ENCODE results near the gene LTC4S. TPM values are rescaled to one million over a fixed set of nuclear protein-coding genes. Genes with fewer than 3 reads are reported as not detected.

The LTC4S gene
- total and polyA plus RNA-seq, 9 of the 15 experiments (the other 6 are each of a cell fraction or from before 2014, with no cell fraction given) = 0.17 to 0.77 (median 0.75) TPM; not detected in 6

DNA sequence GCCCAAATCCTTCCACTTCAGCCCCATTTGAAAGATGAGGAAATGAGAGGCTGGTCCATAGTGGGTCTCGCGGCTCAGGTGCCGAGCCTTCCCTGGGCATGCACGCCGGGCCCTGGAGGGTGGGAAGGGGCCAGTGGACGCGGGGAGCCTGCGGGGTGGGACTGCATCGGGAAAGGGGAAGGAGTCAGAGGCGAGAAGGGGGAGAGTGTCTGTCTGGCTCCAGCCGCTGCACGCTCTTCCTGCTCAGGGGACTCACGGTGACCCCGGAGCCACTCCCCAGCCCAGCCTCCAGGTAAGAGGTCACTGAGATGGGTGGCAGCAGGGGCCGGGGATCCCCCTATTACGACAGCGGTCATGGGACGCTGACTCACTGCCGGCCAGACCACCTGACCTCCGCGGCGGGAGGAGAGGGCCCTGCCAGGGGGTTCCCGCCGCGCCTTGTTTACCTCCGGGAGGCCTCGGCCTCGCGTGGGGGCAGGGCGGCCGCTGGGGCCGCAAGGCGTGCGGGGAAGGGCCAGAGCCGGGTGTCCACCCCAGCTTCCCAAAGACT lies 25.0 kb downstream of the LTC4S start (continued):
- TF ChIP-seq, protein P1, sequence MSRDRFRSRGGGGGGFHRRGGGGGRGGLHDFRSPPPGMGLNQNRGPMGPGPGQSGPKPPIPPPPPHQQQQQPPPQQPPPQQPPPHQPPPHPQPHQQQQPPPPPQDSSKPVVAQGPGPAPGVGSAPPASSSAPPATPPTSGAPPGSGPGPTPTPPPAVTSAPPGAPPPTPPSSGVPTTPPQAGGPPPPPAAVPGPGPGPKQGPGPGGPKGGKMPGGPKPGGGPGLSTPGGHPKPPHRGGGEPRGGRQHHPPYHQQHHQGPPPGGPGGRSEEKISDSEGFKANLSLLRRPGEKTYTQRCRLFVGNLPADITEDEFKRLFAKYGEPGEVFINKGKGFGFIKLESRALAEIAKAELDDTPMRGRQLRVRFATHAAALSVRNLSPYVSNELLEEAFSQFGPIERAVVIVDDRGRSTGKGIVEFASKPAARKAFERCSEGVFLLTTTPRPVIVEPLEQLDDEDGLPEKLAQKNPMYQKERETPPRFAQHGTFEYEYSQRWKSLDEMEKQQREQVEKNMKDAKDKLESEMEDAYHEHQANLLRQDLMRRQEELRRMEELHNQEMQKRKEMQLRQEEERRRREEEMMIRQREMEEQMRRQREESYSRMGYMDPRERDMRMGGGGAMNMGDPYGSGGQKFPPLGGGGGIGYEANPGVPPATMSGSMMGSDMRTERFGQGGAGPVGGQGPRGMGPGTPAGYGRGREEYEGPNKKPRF (IDR thresholded peaks at IDR 0.05; ENCODE audit: low read depth, low read length) = no peak
- TF ChIP-seq SNIP1 (IDR thresholded peaks at IDR 0.05; ENCODE audit: low read depth) = no peak
- TF ChIP-seq FIP1L1 (IDR thresholded peaks at IDR 0.05; ENCODE audit: low read depth, low read length, poor library complexity, severe bottlenecking) = peak; percentile 73
- TF ChIP-seq, protein P2, sequence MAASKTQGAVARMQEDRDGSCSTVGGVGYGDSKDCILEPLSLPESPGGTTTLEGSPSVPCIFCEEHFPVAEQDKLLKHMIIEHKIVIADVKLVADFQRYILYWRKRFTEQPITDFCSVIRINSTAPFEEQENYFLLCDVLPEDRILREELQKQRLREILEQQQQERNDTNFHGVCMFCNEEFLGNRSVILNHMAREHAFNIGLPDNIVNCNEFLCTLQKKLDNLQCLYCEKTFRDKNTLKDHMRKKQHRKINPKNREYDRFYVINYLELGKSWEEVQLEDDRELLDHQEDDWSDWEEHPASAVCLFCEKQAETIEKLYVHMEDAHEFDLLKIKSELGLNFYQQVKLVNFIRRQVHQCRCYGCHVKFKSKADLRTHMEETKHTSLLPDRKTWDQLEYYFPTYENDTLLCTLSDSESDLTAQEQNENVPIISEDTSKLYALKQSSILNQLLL (CRISPR knock-in tag; IDR thresholded peaks at IDR 0.05; ENCODE audit: borderline replicate concordance) = no peak
- TF ChIP-seq, protein P3, sequence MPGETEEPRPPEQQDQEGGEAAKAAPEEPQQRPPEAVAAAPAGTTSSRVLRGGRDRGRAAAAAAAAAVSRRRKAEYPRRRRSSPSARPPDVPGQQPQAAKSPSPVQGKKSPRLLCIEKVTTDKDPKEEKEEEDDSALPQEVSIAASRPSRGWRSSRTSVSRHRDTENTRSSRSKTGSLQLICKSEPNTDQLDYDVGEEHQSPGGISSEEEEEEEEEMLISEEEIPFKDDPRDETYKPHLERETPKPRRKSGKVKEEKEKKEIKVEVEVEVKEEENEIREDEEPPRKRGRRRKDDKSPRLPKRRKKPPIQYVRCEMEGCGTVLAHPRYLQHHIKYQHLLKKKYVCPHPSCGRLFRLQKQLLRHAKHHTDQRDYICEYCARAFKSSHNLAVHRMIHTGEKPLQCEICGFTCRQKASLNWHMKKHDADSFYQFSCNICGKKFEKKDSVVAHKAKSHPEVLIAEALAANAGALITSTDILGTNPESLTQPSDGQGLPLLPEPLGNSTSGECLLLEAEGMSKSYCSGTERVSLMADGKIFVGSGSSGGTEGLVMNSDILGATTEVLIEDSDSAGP (CRISPR knock-in tag; IDR thresholded peaks at IDR 0.05) = no peak
- no peak for TF ChIP-seq XRCC3 (IDR thresholded peaks at IDR 0.05)
- peak; percentile 70 for TF ChIP-seq NCOA1 (IDR thresholded peaks at IDR 0.05; ENCODE audit: low read depth)
- no peak for TF ChIP-seq SLC30A9 (CRISPR knock-in tag; IDR thresholded peaks at IDR 0.05)
- TF ChIP-seq, protein P4, sequence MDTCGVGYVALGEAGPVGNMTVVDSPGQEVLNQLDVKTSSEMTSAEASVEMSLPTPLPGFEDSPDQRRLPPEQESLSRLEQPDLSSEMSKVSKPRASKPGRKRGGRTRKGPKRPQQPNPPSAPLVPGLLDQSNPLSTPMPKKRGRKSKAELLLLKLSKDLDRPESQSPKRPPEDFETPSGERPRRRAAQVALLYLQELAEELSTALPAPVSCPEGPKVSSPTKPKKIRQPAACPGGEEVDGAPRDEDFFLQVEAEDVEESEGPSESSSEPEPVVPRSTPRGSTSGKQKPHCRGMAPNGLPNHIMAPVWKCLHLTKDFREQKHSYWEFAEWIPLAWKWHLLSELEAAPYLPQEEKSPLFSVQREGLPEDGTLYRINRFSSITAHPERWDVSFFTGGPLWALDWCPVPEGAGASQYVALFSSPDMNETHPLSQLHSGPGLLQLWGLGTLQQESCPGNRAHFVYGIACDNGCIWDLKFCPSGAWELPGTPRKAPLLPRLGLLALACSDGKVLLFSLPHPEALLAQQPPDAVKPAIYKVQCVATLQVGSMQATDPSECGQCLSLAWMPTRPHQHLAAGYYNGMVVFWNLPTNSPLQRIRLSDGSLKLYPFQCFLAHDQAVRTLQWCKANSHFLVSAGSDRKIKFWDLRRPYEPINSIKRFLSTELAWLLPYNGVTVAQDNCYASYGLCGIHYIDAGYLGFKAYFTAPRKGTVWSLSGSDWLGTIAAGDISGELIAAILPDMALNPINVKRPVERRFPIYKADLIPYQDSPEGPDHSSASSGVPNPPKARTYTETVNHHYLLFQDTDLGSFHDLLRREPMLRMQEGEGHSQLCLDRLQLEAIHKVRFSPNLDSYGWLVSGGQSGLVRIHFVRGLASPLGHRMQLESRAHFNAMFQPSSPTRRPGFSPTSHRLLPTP (IDR thresholded peaks at IDR 0.05; ENCODE audit: borderline replicate concordance, extremely low read depth, insufficient read length) = no peak
- no peak for TF ChIP-seq ZNF444 (CRISPR knock-in tag; IDR thresholded peaks at IDR 0.05)
- TF ChIP-seq NUFIP1 (IDR thresholded peaks at IDR 0.05; ENCODE audit: partially characterized antibody) = no peak
- TF ChIP-seq RFX7 (CRISPR knock-in tag; IDR thresholded peaks at IDR 0.05) = no peak
- TF ChIP-seq NELFE (IDR thresholded peaks at IDR 0.05; ENCODE audit: insufficient read depth, insufficient read length) = no peak
- no peak for TF ChIP-seq SPI1 (IDR thresholded peaks at IDR 0.05; ENCODE audit: borderline replicate concordance, low read depth, low read length)
- TF ChIP-seq SMAD1 (IDR thresholded peaks at IDR 0.05; ENCODE audit: low read depth, low read length, partially characterized antibody) = no peak
- no peak for TF ChIP-seq NCOA6 (IDR thresholded peaks at IDR 0.05)
- TF ChIP-seq TFAM (CRISPR knock-in tag; conservative IDR thresholded peaks at IDR 0.05) = no peak
- peak in 1 of 3 experiments; percentile 34 for TF ChIP-seq YY1 (IDR thresholded peaks at IDR 0.05; ENCODE audit: borderline replicate concordance in 1 of 3, control insufficient read depth in 1 of 3, extremely low read depth in 1 of 3, insufficient read depth in 3 of 3, insufficient read length in 1 of 3, insufficient replicate concordance in 2 of 3, low read depth in 1 of 3, low read length in 2 of 3)
- 0 out of 2 replicates have a peak, but pooled peaks have one; percentile 41 for TF ChIP-seq OTX1 (CRISPR knock-in tag; IDR thresholded peaks at IDR 0.05)
- no peak for TF ChIP-seq RBM17 (IDR thresholded peaks at IDR 0.05; ENCODE audit: borderline replicate concordance, low read depth, low read length)
- peak; percentile 96; the same call in 1 of the 2 replicates for TF ChIP-seq LARP7 (IDR thresholded peaks at IDR 0.05)

Data from K562 (cell line).